Measurements from ENCODE around the gene PDK3.

The PDK3 gene

DNA sequence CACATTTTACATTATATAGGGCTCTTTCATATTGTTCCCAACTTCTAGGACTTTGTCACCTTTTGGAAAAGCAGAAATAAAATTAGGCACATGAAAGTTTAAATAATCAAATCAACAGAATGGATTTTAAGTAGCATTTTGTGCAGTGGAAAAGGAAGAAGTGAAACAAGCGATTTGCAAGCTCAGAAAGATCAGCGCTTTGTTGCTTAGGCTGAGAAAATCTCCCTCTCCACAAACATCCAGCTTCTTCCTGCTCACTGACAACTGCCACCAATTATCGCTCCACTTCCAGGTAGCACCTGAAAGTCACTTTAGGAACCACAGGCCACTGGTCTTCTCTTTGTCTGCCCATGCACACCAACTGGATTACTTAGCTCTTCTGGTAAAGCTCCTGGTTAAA is 2.0 kb upstream of the PDK3 start:
- TF ChIP-seq, protein P1, sequence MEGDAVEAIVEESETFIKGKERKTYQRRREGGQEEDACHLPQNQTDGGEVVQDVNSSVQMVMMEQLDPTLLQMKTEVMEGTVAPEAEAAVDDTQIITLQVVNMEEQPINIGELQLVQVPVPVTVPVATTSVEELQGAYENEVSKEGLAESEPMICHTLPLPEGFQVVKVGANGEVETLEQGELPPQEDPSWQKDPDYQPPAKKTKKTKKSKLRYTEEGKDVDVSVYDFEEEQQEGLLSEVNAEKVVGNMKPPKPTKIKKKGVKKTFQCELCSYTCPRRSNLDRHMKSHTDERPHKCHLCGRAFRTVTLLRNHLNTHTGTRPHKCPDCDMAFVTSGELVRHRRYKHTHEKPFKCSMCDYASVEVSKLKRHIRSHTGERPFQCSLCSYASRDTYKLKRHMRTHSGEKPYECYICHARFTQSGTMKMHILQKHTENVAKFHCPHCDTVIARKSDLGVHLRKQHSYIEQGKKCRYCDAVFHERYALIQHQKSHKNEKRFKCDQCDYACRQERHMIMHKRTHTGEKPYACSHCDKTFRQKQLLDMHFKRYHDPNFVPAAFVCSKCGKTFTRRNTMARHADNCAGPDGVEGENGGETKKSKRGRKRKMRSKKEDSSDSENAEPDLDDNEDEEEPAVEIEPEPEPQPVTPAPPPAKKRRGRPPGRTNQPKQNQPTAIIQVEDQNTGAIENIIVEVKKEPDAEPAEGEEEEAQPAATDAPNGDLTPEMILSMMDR (IDR thresholded peaks at IDR 0.05; ENCODE audit: borderline replicate concordance, insufficient read depth, low read depth, low read length), result no peak
- H3K4me3 ChIP-seq (ENCODE audit: low read depth, low read length), result no peak overlapping the region

DNA sequence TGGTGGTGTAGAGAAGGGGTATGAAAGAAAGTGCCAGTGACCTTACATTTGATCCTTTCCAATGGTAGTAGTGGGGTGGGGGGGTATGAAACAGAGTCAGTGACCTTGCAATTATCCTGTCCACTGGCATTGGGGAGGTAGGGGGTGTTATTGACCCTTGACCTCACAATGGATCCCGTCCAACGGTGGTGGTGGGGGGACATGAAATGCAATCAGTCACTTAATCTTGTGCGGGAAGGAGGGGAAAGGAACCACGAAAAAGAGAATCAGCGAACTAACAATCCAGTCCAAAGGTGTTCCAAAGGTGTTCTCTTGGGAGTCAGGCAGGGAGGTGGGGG is 619 bp upstream of the PDK3 start:
- TF ChIP-seq, protein P1 (IDR thresholded peaks at IDR 0.05; ENCODE audit: borderline replicate concordance, insufficient read depth, low read depth, low read length), result no peak
- peak overlapping the region; percentile 67 for H3K4me3 ChIP-seq (ENCODE audit: low read depth, low read length)

DNA sequence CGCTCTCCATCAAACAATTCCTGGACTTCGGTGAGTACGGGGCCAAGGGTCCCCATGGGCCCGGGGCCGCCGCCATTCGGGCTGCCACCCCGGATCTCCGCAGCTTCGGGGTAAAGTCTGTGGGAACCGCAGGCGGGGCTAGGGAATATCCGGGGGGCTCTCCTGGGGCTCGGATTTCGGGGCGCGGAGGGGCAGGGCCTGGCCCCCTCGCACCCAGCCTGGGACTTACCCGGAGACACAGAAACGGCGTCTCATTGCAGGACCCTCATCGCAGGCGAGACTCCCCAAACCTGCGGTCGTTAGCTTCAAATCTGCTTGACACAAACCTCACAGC is 413 bp downstream of the PDK3 start:
- TF ChIP-seq, protein P1 (IDR thresholded peaks at IDR 0.05; ENCODE audit: borderline replicate concordance, insufficient read depth, low read depth, low read length), result no peak
- H3K4me3 ChIP-seq (ENCODE audit: low read depth, low read length), result peak overlapping the region; percentile 69

DNA sequence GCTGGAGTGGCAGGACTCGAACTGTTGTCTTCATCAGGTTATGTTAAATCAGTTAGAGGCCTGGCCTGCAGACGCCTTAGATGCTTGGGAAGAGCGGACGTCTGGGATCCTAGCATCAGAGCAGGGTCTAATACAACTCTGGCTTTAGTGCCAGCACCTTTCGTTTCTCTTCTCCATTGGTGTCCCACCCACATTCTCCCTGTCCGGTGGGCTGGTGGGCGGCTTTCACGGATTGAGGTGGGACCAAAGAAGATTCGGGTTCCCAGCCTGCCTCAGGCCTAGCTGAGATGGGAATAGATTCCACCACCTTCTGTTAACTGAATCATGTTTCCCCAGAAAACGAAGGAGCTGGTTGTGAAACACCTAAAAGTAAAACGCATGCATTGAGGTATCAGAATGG is 939 bp downstream of the PDK3 start:
- H3K4me3 ChIP-seq (ENCODE audit: low read depth, low read length), result peak overlapping the region; percentile 69
- TF ChIP-seq, protein P1 (IDR thresholded peaks at IDR 0.05; ENCODE audit: borderline replicate concordance, insufficient read depth, low read depth, low read length), result no peak

DNA sequence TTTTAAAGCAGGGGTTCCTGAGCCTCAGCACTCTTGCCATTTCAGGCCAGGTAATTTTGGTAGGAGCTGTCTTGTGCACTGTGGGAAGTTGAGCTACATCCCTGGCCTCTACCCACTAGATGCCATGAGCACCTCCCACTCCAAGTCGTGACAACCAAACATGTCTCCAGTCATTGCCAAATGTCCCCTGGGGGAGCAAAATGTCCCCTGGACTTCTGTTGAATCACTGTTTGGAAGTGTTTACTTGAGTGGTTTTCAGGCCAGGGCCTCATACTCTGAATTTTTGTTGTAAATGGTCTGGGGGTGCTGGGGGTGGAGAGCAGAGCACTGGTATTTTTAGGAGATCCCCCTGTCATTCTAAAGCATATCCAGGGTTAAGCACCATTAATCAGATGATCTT is 3.2 kb downstream of the PDK3 start:
- TF ChIP-seq, protein P1 (IDR thresholded peaks at IDR 0.05; ENCODE audit: borderline replicate concordance, insufficient read depth, low read depth, low read length), result no peak
- H3K4me3 ChIP-seq (ENCODE audit: low read depth, low read length), result no peak overlapping the region

DNA sequence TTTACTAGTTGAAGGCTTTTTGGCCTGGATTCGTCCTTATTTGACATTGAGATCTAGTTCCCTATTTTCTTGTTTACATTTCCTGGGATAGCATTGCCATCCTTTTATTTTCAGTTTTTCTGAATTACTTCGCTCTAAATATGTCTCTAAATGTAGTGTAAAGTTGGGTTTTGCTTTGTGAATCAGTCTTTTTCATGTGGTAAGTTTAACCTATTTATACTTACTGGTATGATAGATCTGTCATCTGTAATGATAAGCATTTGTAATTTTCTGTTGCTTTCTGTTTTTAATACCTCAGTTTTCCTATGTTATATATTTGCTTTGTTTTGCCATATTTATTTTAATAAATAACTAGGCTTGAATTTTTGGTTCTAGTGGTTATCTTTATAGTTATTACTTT is 6.7 kb downstream of the PDK3 start:
- TF ChIP-seq, protein P1 (IDR thresholded peaks at IDR 0.05; ENCODE audit: borderline replicate concordance, insufficient read depth, low read depth, low read length), result no peak
- H3K4me3 ChIP-seq (ENCODE audit: low read depth, low read length), result no peak overlapping the region

DNA sequence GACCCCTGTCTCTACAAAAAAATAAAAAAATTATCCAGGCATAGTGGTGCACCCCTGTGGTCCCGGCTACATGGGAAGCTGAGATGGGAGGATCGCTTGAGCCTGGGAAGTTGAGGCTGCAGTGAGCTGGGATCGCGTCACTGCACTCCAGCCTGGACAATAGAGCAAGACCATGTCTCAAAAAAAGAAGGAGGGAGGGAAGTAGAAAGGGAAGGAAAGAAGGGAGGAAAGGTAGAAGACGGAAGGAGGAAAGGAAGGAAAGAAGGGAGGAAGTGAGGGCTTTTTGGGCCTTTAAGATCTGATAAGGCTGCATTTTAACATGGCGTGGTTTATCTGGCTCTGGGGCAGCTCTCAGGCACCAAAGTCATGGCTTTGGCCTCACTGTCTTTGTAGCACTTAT is 10.4 kb downstream of the PDK3 start:
- TF ChIP-seq, protein P1 (IDR thresholded peaks at IDR 0.05; ENCODE audit: borderline replicate concordance, insufficient read depth, low read depth, low read length), result no peak
- H3K4me3 ChIP-seq (ENCODE audit: low read depth, low read length), result no peak overlapping the region

All from GM12875 (cell line).